HG03521 (cell line): ENCODE results near the gene NOS3.
"Not testable (repeated sequence)": the region's sequence is repeated elsewhere in the genome, so short reads cannot be mapped to it uniquely, and the experiment has no call there.

Source experiments
- ATAC-seq: cut with Tn5 transposase; IDR thresholded peaks from one replicate; pipeline ENCODE4 v1.9.1; 2021; ENCODE audit warnings: mild to moderate bottlenecking, moderate library complexity; ENCODE audit not compliant: unreplicated experiment

The NOS3 gene

DNA sequence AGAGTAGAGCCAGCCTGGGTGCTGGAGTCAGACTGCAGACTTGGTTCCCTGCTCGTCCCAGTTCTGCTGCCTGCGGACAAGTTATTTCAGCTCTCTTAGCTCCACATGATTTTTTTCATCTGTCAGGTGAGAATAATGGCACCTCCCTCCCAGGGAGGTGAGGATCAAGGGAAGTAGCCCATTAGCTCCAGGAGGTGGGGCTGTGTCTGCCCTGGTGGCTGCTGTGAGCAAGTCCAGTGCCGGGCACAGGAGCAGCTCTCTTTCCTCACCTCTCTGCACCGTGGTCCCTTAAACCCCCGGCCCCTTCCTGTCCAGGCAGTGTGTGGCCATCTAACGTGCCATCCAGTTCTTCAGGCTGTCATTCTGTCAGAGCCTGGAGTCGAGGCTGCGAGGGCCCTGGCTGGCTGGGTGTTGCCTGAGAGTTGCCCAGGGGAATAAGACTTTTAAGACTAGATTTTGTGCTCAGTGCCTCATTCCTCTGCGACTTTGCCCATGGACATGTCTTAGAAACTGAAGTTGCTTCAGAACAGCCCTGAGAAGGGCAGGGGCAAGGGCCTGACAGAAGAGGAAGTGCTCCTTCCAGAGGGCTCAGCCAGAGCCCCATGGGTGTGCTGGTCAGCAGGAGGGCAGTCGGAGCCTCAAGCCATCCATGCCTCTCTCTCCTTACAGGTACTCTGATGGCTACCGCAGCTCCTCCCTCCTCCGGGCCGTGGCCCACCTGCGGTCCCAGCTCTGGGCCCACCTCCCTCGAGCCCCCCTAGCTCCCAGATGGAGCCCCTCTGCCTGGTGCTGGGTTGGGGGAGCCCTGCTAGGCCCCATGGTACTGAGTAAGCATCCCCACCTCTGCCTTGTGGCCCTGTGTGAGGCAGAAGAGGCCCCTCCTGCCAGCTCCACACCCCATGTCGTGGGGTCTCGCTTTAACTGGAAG is 42.4 kb downstream of the NOS3 start:
- ATAC-seq, result no peak

DNA sequence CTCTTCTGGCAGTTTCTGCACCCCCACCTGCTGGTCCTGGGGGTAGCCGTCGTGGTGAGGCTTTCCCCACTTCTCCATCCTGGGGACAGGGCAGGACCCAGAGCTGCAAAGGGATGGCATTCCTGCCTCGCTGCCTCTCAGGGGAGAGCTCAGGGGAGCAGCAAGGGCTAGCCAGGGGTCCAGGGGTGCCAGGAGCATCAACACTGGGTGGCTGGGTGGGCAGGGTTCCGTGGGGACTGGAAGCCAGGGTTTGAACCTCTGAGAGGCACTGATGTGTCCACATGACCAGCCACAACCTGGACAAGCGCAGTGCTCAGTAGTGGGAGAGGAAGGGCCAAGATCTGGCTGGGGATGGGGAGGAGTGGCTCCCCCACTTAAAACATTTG is 43.0 kb downstream of the NOS3 start:
- ATAC-seq, result no peak

DNA sequence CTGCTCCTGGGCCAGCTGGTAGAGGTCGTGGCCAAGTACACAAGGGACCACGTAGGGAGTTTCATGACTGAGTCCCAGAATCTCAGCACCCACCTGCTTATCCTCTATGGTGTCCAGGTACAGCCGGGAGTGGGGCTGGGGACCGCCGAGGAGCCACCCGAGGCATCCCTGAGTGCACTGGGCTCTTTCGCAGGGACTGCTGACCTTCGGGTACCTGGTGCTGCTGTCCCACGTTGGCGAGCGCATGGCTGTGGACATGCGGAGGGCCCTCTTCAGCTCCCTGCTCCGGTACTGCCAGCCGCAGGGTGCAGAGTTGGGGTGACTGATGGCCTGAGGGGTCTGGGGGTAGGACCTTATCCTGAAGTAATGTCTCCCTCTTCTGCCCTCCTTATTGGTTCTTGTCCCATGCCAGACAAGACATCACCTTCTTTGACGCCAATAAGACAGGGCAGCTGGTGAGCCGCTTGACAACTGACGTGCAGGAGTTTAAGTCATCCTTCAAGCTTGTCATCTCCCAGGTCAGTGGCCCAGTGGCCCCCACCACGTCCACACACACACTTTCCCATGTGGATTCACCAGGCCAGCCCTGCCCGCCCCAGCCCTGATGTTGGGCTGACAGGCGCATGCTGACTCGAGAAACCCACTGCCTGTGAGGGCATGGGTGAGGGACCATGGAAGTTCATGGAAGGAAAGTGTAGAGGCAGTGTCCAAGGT is 43.7 kb downstream of the NOS3 start:
- ATAC-seq, result no peak

DNA sequence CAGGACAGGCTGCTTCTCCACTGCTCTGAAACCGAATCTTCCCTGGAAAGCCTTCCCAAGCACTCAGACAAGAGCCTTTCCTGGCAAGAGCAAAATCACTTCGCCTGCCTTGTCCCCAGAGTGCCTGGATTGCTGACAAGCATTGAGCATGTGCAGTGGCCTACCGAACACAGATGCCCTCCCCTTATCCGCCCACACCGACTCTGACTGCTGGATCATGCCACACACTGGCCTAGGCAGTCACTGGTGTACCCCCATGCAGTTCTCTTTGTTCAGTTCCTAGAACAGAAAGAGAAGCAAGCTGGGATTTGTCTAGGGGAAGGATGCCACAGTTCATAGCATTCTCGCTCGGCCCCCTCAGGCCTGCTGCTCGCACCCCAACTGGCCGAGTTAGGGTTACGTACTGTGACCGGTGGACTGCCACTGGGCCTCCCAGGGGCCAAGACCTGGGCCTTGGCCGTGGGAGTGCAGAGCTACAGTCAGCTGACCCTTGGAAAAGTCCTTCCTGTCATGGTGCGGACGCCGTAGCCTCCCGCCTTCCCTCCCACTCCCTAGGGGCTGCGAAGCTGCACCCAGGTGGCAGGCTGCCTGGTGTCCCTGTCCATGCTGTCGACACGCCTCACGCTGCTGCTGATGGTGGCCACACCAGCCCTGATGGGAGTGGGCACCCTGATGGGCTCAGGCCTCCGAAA is 44.4 kb downstream of the NOS3 start:
- no peak for ATAC-seq

DNA sequence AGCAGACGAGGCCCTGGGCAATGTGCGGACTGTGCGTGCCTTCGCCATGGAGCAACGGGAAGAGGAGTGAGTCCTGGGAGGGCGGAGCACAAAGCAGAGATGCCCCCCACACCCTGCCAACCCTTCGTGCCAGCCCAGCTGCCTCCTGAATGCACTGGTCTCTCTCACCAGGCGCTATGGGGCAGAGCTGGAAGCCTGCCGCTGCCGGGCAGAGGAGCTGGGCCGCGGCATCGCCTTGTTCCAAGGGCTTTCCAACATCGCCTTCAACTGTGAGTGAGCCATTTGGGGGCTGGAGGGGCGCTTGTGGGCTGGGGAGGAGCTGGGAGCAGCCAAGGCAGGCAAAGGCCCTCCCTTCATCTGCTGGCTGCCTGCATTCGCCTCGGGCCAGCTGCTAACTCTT is 45.1 kb downstream of the NOS3 start:
- no peak for ATAC-seq

DNA sequence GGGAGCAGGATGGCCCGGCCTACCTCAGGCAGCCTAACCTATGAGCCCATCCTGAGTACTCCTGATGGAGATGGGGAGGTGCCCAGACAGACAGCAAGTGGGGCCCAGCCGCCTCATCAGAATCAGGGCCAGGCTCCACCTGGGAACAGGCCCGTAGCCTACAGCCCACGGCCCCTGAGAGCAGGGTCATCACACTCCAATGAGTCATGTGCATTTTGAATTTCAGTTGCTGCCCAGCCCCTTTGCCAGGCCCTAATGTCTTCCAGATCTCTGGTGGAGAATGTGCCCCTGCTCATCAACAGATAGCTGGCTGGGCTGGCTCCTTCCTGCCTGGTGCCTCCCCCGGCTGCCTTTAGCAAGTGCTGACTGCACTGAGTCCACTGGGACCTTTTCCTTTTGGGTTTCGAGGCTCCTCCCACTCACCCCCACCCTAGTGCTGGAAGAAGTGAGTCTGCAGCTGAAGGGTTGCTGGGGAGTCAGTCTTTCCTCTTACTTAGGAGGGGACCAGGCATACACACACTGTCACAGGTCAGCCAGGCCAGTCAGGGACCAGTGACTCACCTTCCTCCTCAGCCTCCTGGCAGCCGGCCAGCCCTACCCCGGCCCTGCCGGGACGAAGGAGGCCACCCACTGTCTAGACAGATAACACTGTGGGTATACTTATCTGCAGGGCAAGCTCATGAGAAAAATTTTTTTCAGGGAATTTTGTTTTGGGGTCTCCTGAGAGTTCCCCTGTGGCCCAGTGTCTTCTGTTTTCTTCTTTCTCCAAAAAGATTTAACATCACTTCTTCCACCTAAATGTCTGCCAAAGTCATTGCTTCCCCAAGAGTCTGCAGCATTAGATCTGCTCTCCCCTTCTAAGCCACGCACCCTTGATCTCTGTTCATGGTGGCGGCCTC is 48.4 kb downstream of the NOS3 start:
- no peak for ATAC-seq

DNA sequence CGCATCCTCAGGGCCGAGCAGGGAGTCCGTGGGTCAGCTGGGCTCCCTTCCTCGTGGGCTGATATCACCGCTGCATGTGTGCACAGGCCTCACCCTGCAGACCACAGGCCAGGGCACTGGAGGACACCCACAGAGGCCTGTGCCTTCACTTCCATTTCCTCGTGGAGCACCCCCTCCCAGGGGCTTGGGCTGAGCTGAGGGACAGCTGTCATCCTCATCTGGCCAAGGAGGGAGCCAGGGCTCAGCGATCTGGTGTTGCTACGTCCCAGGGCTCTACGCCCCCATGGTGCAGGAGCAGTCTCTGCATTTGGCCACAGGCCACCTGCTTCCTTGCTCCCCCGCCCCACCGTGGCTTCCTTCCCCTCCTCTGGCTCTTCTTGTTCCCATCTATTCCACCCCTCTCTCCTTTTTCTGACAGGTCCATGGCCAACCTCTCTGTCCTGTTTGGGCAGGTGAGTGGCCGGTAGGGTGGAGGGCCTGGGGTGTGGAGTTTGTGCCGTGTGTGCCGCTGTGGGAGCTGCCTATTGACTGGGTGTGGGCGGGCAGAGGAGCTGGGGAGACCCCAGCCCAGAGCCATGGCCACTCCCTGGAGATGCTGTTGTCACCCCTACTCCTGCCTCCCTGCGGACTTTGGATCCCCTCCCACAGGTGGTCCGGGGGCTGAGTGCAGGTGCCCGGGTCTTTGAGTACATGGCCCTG is 49.2 kb downstream of the NOS3 start:
- ATAC-seq, result no peak

DNA sequence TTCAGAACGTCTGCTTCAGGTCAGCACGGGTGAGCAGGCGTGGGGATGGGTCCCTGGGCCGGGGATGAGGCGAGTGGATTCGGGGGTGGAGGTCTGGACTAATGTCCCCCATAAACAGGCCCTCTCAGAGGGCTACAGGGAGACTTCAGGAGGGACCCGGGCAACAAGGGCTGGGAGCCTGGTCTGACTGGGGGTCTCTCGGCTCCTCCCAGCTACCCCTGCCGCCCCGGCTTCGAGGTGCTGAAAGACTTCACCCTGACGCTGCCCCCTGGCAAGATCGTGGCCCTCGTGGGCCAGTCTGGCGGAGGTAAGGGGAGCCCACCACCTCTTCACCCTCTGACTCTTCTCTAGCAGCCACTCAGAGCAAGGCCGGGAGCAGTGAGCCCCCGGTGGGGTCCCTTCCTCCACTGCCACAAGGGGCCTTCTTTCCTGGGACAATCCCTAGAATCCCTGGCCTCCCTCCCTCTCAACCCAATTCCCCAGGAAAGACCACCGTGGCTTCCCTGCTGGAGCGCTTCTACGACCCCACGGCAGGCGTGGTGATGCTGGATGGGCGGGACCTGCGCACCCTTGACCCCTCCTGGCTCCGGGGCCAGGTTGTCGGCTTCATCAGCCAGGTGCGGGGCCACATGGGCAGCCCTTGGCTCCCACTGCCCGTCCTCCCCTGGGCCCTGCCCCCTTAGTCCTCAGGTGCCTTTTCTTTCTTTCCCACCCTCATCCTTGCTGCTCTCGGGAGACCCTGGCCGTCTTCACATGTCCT is 50.0 kb downstream of the NOS3 start:
- ATAC-seq, result no peak

DNA sequence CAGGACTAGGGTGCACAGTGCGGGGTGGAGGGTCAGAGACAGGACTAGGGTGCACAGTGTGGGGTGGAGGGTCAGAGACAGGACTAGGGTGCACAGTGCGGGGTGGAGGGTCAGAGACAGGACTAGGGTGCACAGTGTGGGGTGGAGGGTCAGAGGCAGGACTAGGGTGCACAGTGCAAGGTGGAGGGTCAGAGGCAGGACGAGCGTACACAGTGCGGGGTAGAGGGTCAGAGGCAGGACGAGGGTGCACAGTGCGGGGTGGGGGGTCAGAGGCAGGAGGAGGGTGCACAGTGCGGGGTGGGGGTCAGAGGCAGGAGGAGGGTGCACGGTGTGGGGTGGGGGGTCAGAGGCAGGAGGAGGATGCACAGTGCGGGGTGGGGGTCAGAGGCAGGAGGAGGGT is 52.6 kb downstream of the NOS3 start:
- ATAC-seq, result not testable (repeated sequence)

DNA sequence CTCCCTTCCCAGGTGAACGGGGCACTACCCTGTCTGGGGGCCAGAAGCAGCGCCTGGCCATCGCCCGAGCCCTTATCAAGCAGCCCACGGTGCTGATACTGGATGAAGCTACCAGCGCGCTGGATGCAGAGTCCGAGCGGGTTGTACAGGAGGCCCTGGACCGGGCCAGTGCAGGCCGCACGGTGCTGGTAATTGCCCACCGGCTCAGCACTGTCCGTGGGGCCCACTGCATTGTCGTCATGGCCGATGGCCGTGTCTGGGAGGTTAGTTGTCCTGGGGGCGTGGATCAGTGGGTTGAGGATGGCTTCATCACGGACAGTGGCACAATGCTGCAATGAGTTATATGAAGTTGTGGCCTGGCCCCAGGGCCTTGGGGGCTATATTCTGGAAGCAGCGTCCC is 53.1 kb downstream of the NOS3 start:
- ATAC-seq, result no peak

DNA sequence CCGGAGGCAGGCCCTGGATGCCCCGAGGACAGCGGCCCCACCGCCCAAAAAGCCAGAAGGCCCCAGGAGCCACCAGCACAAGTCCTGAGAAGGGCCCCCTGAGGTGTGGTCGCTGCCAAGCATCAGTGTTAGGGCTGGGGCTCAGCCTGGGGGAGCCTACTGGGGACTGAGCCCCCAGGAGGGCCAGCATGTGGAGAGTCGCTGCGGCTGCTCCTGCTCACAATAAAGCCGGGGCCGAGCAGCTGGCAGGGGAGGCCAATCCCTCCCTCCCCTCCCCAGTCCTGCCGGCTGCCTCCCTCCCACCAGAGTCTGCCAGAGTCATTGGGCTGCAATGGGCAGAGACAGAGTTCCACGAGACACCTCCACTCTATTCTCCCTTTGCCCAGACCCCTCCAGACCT is 54.4 kb downstream of the NOS3 start:
- ATAC-seq, result no peak

DNA sequence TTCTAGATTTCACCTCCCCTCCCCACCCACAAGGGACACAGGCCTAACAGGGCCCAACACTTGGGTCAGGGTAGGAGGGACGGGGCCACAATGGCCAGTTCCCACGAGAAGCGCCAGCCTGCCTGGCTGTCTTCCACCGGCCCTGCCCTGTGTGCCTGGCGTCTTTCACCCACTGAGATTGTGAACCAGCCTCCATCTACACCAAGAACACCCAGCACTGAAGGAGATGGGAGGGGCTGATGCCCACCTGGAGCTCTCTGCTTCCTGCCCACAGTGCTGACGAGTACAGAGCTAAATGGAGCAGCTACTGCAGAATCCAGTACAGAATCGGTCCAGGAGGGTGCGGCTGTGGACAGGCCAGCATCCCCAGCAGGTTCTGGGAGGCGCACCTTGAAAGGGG is 55.1 kb downstream of the NOS3 start:
- no peak for ATAC-seq

DNA sequence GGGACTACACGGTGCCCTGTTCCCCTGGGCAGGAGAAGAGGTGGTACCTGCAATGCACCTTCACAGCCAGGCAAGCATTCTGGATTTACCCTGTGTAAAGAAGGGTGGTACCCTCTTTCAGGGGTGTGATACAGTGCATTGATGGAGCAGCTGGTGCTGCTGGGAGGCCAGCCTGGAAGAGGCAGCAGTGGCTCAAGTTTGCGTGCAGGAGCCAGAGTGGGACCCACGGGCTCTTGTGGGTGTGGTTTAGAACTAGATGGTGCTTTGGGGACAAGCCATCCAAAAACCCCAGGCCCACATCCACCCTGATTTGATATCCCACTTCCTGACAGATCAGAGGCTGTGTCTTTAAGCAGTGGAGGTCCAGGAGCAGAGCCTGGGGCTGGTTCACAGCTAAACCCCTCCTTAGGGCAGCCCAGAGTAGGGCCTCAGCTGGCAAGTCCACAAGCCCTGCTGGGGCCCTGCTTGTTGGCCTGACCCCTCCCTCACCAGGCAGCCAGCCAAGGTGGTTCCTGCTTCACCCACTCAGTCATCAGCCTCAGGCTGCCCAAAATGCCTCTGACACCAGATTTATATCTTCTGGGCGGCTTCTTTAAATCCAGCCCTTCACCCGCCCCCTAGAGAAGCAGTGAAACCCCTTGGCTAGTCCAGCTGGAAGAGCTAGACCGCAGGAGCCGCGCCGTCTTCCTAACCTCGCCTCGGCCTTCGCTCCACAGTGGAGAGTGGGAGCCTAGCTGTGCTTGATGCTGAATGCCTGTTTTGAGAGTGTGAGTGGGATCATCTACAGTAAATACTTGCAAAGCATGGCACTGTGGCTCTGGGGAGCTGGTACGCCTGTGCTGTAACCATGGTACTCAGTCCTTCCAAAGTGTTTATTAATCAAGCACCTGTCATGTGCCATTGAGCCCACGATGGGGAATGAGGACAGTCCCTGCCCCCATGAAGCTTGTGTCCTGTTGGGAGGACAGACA is 56.1 kb downstream of the NOS3 start:
- no peak for ATAC-seq

DNA sequence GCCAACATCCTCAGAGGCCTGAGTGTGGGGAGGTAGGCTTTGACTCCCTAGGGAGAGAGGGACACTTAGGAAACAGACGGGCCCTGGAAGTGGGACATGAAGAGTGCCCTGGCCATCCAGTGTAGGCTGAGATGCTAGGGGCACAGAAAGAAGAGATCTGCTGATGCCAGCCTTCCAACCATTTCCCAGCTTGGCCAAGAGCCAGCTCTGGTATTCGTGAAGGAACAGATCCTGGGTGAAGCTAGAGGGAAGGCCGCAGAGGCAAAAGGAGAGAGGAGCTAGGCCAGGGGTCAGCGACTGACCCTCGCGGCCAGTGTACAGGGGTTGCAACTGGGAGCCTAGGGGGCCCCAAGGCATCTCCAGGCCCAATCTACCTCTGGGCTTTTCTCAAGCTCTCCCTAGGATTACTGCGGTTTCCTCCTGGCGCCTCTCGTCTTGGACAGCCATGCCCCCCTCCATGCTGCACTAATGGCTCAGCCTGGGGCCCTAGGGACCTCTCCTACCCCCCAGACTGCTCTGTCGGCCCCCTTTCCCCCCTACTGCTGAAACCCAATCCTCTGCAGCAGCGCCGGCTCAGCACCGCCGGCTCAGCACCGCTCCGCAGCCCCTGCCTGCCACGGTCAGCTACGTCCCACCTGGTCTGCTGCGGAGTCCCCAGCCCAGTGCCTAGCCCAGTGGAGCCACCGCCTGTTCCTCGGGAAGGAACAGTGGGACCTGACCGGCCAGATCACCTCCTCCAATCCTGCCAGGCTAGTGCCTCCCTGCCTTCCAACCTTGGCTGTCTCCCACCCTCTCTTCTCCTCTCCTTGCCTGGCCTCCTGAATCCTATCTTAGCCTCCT is 57.4 kb downstream of the NOS3 start, which contains the start of gene ASIC3:
Gene ASIC3, plus strand, starts transcription at position 556 of the 840 bp plus-strand sequence. CDS start 355 bp downstream, outside the sequence.
- ATAC-seq, result no peak

DNA sequence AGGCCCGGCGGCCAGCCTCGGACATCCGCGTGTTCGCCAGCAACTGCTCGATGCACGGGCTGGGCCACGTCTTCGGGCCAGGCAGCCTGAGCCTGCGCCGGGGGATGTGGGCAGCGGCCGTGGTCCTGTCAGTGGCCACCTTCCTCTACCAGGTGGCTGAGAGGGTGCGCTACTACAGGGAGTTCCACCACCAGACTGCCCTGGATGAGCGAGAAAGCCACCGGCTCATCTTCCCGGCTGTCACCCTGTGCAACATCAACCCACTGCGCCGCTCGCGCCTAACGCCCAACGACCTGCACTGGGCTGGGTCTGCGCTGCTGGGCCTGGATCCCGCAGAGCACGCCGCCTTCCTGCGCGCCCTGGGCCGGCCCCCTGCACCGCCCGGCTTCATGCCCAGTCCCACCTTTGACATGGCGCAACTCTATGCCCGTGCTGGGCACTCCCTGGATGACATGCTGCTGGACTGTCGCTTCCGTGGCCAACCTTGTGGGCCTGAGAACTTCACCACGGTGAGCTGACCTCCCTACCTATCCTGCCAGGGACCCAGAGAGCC is 58.2 kb downstream of the NOS3 start:
- ATAC-seq, result no peak

DNA sequence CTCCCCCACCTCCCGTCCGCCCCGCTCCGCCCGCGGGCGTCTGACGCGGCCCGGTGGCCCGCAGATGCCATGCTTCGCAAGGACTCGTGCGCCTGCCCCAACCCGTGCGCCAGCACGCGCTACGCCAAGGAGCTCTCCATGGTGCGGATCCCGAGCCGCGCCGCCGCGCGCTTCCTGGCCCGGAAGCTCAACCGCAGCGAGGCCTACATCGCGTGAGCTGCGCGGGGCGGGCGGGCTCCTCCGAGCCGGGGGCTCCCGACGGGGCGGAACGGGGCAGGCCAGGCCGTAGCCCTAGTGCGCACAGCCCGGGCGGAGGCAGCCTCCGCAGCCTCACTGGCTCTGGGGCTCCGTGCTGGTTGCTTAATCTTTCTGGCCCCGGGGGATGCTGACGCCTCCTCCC is 60.3 kb downstream of the NOS3 start:
- ATAC-seq, result no peak

DNA sequence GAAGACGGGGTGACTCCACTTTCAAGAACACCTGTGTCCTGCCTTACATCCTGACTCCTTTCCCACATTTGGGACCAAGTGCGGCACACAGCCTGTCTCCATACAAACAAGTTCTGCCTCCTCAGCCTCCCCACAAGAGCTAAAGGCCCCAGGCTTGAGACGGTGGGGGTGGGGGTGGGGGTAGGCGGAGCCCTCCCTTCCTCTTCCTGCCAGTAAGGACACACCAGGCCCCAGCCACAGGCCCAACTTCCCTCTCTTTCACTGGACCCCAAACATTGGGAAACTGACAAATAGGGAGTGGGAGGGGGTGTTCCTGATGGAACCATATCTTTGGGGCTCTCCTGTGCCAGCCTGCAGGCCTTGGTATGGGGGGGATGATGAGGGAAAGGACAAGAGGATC is 62.3 kb downstream of the NOS3 start:
- ATAC-seq, result no peak
